Spinal cord (tissue), 10 donors: ENCODE measurements around the gene FARP1. TPM values are rescaled to one million over a fixed set of nuclear protein-coding genes. Genes with fewer than 3 reads are reported as not detected.
"Not testable (repeated sequence)": the region's sequence is repeated elsewhere in the genome, so short reads cannot be mapped to it uniquely, and the experiment has no call there.

Experiments
- DNase-seq, 6 donors: peaks; one replicate each; pipeline versions ENCODE4 v3.0.0 to v3.0.0-alpha.2; 2013 to 2015; ENCODE audit warnings: low spot score in 6 of 6, low read depth in 4 of 6
- H3K27ac ChIP-seq: one replicate; pipeline ENCODE4 v1.5.1; 2013; ENCODE audit warnings: low read depth, low read length, control low read depth
- H3K27me3 ChIP-seq: one replicate; pipeline ENCODE4 v1.6.1; 2013; ENCODE audit warnings: low read length; ENCODE audit not compliant: control insufficient read depth, insufficient read depth
- H3K36me3 ChIP-seq: one replicate; pipeline ENCODE4 v1.6.1; 2013; ENCODE audit warnings: low read length; ENCODE audit not compliant: control insufficient read depth, insufficient read depth
- H3K4me1 ChIP-seq: one replicate; pipeline ENCODE4 v1.6.1; 2013; ENCODE audit warnings: low read length; ENCODE audit not compliant: control insufficient read depth, insufficient read depth
- H3K4me3 ChIP-seq: one replicate; pipeline ENCODE4 v1.5.1; 2013; ENCODE audit warnings: low read depth, low read length, control low read depth
- H3K9me3 ChIP-seq: one replicate; pipeline ENCODE4 v1.6.1; 2013; ENCODE audit warnings: low read length; ENCODE audit not compliant: control insufficient read depth, insufficient read depth
- WGBS: methylation state at CpG from one replicate; pipeline ENCODE4 v1.1.5; 2013; ENCODE audit warnings: missing lambda C conversion rate; ENCODE audit not compliant: insufficient coverage; 5-methylcytosine and 5-hydroxymethylcytosine counted together
- polyA plus RNA-seq, 2 donors: library from polyadenylated mRNA; unstranded; fragments of 120-200 nt; gene quantifications; one replicate each; pipeline ENCODE4 v1.2.1, GENCODE V29; 2013; ENCODE audit not compliant: insufficient read length in 2 of 2
- total RNA-seq, 2 donors: library from RNA; depleted of rRNA in 1 of 2; stranded (reverse); fragments of 120-200 nt in 1 of 2; fragments of >200 nt in 1 of 2; gene quantifications; one replicate each; pipeline versions ENCODE4 v1.2.3 to v1.2.4, GENCODE V29; 2013 to 2014
- donor health status: healthy.

FARP1 gene
- total and polyA plus RNA-seq, 4 donors = 44.0 to 134 (median 90.5) TPM

- Histone ChIP-seq H3K27ac (no peak overlapping the region), H3K9me3 (no peaks in the 10 kb centered on the region), H3K27me3 (no peaks in the 10 kb centered on the region), H3K36me3 (no peaks in the 10 kb centered on the region), H3K4me3 (no peak overlapping the region), H3K4me1 (peaks cover 21% of the 10 kb centered on the region)
- whole genome bisulfite sequencing = no CpG with 5 or more reads among the region's 2 CpGs
- DNase-seq = peak in 1 of 6 donors; percentile 92
Measured at GRCh38 chr13:98366010-98366409, 223.1 kb downstream of the FARP1 start.

GRCh38 chr13:98366443-98366842 lies 223.5 kb downstream of the FARP1 start:
- Histone ChIP-seq H3K4me3 (no peak overlapping the region), H3K27ac (no peak overlapping the region), H3K9me3 (no peaks in the 10 kb centered on the region), H3K36me3 (no peaks in the 10 kb centered on the region), H3K4me1 (peaks cover 20% of the 10 kb centered on the region), H3K27me3 (no peaks in the 10 kb centered on the region)
- DNase-seq = peak in 2 of 6 donors; percentile 46 to 57
- WGBS = 86% methylated on average over 6 of the region's 7 CpGs

- H3K27ac ChIP-seq = no peak overlapping the region
- 94% methylated on average over 4 of the region's 4 CpGs for WGBS
Measured at GRCh38 chr13:98366959-98367358, 224.1 kb downstream of the FARP1 start.

GRCh38 chr13:98368019-98368418 lies 225.1 kb downstream of the FARP1 start:
- no CpG with 5 or more reads among the region's 2 CpGs for WGBS
- Histone ChIP-seq H3K27me3 (no peaks in the 10 kb centered on the region), H3K4me1 (peaks cover 23% of the 10 kb centered on the region), H3K36me3 (no peaks in the 10 kb centered on the region), H3K4me3 (no peak overlapping the region), H3K9me3 (no peaks in the 10 kb centered on the region), H3K27ac (no peak overlapping the region)
- DNase-seq = no peak

More at GRCh38 chr13:98366959-98367358, 224.1 kb downstream of the FARP1 start:
- no peaks in the 10 kb centered on the region for H3K27me3 ChIP-seq
- peaks cover 23% of the 10 kb centered on the region for H3K4me1 ChIP-seq
- no peaks in the 10 kb centered on the region for H3K9me3 ChIP-seq
- no peak overlapping the region for H3K4me3 ChIP-seq
- H3K36me3 ChIP-seq = no peaks in the 10 kb centered on the region
- DNase-seq = no peak

- no CpG with 5 or more reads among the region's 2 CpGs for WGBS
Measured at GRCh38 chr13:98369520-98369919, 226.6 kb downstream of the FARP1 start.

GRCh38 chr13:98370261-98370660 lies 227.4 kb downstream of the FARP1 start:
- Histone ChIP-seq H3K4me3 (no peak overlapping the region), H3K9me3 (peaks cover 6% of the 10 kb centered on the region), H3K36me3 (no peaks in the 10 kb centered on the region), H3K27me3 (no peaks in the 10 kb centered on the region), H3K4me1 (peaks cover 23% of the 10 kb centered on the region), H3K27ac (peak overlapping the region; percentile 7)
- 94% methylated on average over 4 of the region's 4 CpGs for WGBS
- DNase-seq = no peak

More at GRCh38 chr13:98369520-98369919, 226.6 kb downstream of the FARP1 start:
- not testable (repeated sequence) for DNase-seq, H3K9me3 ChIP-seq, H3K4me3 ChIP-seq, H3K36me3 ChIP-seq, H3K27ac ChIP-seq, H3K27me3 ChIP-seq
- H3K4me1 ChIP-seq = peaks cover 23% of the 10 kb centered on the region

GRCh38 chr13:98370806-98371515 lies 228.1 kb downstream of the FARP1 start:
- H3K36me3 ChIP-seq = peaks cover 4% of the 10 kb centered on the region
- peak in 2 of 6 donors; percentile 71 to 75 for DNase-seq
- WGBS = 28% methylated on average over 11 of the region's 16 CpGs
- H3K27me3 ChIP-seq = no peaks in the 10 kb centered on the region
- H3K9me3 ChIP-seq = peaks cover 6% of the 10 kb centered on the region
- H3K4me1 ChIP-seq = peaks cover 23% of the 10 kb centered on the region
- no peak overlapping the region for H3K4me3 ChIP-seq
- peak overlapping the region; percentile 7 for H3K27ac ChIP-seq

GRCh38 chr13:98371516-98372023 lies 228.7 kb downstream of the FARP1 start:
- peak in 1 of 6 donors; percentile 45 for DNase-seq
- H3K4me3 ChIP-seq = no peak overlapping the region
- H3K36me3 ChIP-seq = peaks cover 4% of the 10 kb centered on the region
- WGBS = 47% methylated on average over 3 of the region's 5 CpGs
- H3K9me3 ChIP-seq = peaks cover 6% of the 10 kb centered on the region
- no peak overlapping the region for H3K27ac ChIP-seq
- H3K4me1 ChIP-seq = peaks cover 20% of the 10 kb centered on the region
- H3K27me3 ChIP-seq = no peaks in the 10 kb centered on the region

- Histone ChIP-seq H3K36me3 (peaks cover 4% of the 10 kb centered on the region), H3K27me3 (no peaks in the 10 kb centered on the region), H3K4me3 (no peak overlapping the region), H3K9me3 (peaks cover 6% of the 10 kb centered on the region), H3K27ac (no peak overlapping the region), H3K4me1 (peaks cover 20% of the 10 kb centered on the region)
- WGBS = 93% methylated on average over 7 of the region's 8 CpGs
- DNase-seq = no peak
Measured at GRCh38 chr13:98372876-98373275, 230.0 kb downstream of the FARP1 start.

GRCh38 chr13:98374750-98375149 lies 231.9 kb downstream of the FARP1 start:
- peaks cover 6% of the 10 kb centered on the region for H3K9me3 ChIP-seq
- no peak overlapping the region for H3K27ac ChIP-seq
- H3K36me3 ChIP-seq = peaks cover 4% of the 10 kb centered on the region
- no peak for DNase-seq
- H3K27me3 ChIP-seq = no peaks in the 10 kb centered on the region
- 83% methylated on average over 1 of the region's 1 CpG for WGBS
- no peak overlapping the region for H3K4me3 ChIP-seq
- H3K4me1 ChIP-seq = peaks cover 16% of the 10 kb centered on the region
